SK-N-SH treated with all-trans-retinoic acid at 6 μM for 48 hours (cell line): ENCODE results near the gene STRA6.

Experiments used
- CREB5 ChIP-seq: fragments of 250-450 bp; sonication (Bioruptor Pico); IDR thresholded peaks from 2 replicates; pipeline ENCODE4 v1.5.1; 2020; ENCODE audit warnings: low read depth, mild to moderate bottlenecking, moderate library complexity
- CSDC2 ChIP-seq: fragments of 250-450 bp; sonication (Bioruptor Pico); IDR thresholded peaks from 2 replicates; pipeline ENCODE4 v1.5.0; 2020; ENCODE audit warnings: mild to moderate bottlenecking, moderate library complexity
- ESRRG ChIP-seq: fragments of 250-450 bp; sonication (Bioruptor Pico); IDR thresholded peaks from 2 replicates; pipeline ENCODE4 v1.6.1; 2021; ENCODE audit warnings: mild to moderate bottlenecking

GRCh38 chr15:74171965-74172541 lies 30.5 kb downstream of the STRA6 start:
- no peak for TF ChIP-seq ESRRG
- TF ChIP-seq CREB5 (CRISPR knock-in tag), result no peak
- TF ChIP-seq CSDC2, result no peak
